IMR-90 (cell line): ENCODE results near the gene ARHGAP11A. TPM values are rescaled to one million over a fixed set of nuclear protein-coding genes. Genes with fewer than 3 reads are reported as not detected.

ENCODE experiments used
- ATAC-seq: fragments of 200-7000 bp; cut with Tn5 transposase; 2 replicates; pipeline ENCODE4 v1.9.1; 2020; ENCODE audit warnings: low read depth, mild to moderate bottlenecking, moderate library complexity
- BruUV-seq: library from RNA; stranded (reverse); fragments of 400-500 nt; replicated peaks from 2 replicates; lab custom pipeline; 2021; lab: Mats Ljungman, UMichigan
- CTCF ChIA-PET: fragments of 300-600 bp; formaldehyde crosslinking; extraction: SDS; loops from one replicate; lab custom pipeline; 2021; ENCODE audit warnings: antibody characterized with exemption; lab: Yijun Ruan, JAX
- POLR2A ChIA-PET: fragments of 300-600 bp; sonication (Branson Sonifier 250); formaldehyde crosslinking; loops from one replicate; lab custom pipeline; 2022; ENCODE audit warnings: antibody characterized with exemption; ENCODE audit not compliant: unreplicated experiment; lab: Charles Lee
- DNase-seq: peaks from one replicate; pipeline ENCODE4 v3.0.0; 2013
- H2AFZ ChIP-seq: replicated peaks from 2 replicates; pipeline ENCODE3; 2013; ENCODE audit warnings: low read length, mild to moderate bottlenecking; ENCODE audit not compliant: poor library complexity
- H2AK5ac ChIP-seq: 2 replicates; pipeline ENCODE4 v1.6.1; 2013; ENCODE audit warnings: low read depth, low read length, inconsistent platforms
- H2AK9ac ChIP-seq: replicated peaks from 2 replicates; pipeline ENCODE3; 2013; ENCODE audit warnings: mild to moderate bottlenecking, low read depth, low read length, moderate library complexity; ENCODE audit not compliant: poor library complexity
- H2BK120ac ChIP-seq: 2 replicates; pipeline ENCODE4 v1.6.1; 2013; ENCODE audit warnings: low read depth, low read length, inconsistent platforms
- H2BK15ac ChIP-seq: 3 replicates; pipeline ENCODE4 v1.6.1; 2013; ENCODE audit warnings: low read depth, low read length, inconsistent platforms
- H2BK20ac ChIP-seq: 2 replicates; pipeline ENCODE4 v1.6.1; 2013; ENCODE audit warnings: low read depth, mild to moderate bottlenecking, inconsistent platforms, low read length, moderate library complexity
- H2BK5ac ChIP-seq: 2 replicates; pipeline ENCODE4 v1.6.1; 2013; ENCODE audit warnings: mild to moderate bottlenecking, low read depth, low read length, inconsistent platforms; ENCODE audit not compliant: poor library complexity, severe bottlenecking
- H3K14ac ChIP-seq: replicated peaks from 2 replicates; pipeline ENCODE4 v1.6.1; 2013; ENCODE audit warnings: low read depth, low read length, inconsistent platforms
- H3K18ac ChIP-seq: 2 replicates; pipeline ENCODE4 v1.6.1; 2013; ENCODE audit warnings: low read depth, low read length, control low read depth
- H3K23ac ChIP-seq: 2 replicates; pipeline ENCODE4 v1.6.1; 2013; ENCODE audit warnings: low read depth, low read length, inconsistent platforms
- H3K27ac ChIP-seq: 2 replicates; pipeline ENCODE4 v1.5.1; 2013; ENCODE audit warnings: mild to moderate bottlenecking, control low read depth, low read length; ENCODE audit not compliant: insufficient read depth
- H3K27me3 ChIP-seq: 2 replicates; pipeline ENCODE4 v1.6.1; 2013; ENCODE audit warnings: low read length; ENCODE audit not compliant: control insufficient read depth, insufficient read depth
- H3K36me3 ChIP-seq: 2 replicates; pipeline ENCODE4 v1.6.1; 2013; ENCODE audit warnings: low read length, mixed read lengths; ENCODE audit not compliant: control insufficient read depth, insufficient read depth
- H3K4ac ChIP-seq: 2 replicates; pipeline ENCODE4 v1.6.1; 2013; ENCODE audit warnings: low read depth, low read length, inconsistent platforms
- H3K4me1 ChIP-seq: 2 replicates; pipeline ENCODE4 v1.6.1; 2013; ENCODE audit warnings: low read length, mixed read lengths; ENCODE audit not compliant: control insufficient read depth, insufficient read depth
- H3K4me2 ChIP-seq: 2 replicates; pipeline ENCODE4 v1.6.1; 2013; ENCODE audit warnings: low read depth, mild to moderate bottlenecking, control low read depth, low read length, moderate library complexity
- H3K4me3 ChIP-seq: 2 replicates; pipeline ENCODE4 v1.5.1; 2013; ENCODE audit warnings: low read depth, mild to moderate bottlenecking, control low read depth, low read length, moderate library complexity; ENCODE audit not compliant: insufficient read depth
- H3K56ac ChIP-seq: 2 replicates; pipeline ENCODE4 v1.6.1; 2013; ENCODE audit warnings: low read length, inconsistent platforms; ENCODE audit not compliant: insufficient read depth; ENCODE audit errors: extremely low read depth
- H3K79me1 ChIP-seq, 2 experiments: 2 replicates each; pipeline ENCODE4 v1.6.1; 2013; ENCODE audit warnings: low read length in 2 of 2, inconsistent platforms in 1 of 2, low read depth in 1 of 2
- H3K9ac ChIP-seq: 2 replicates; pipeline ENCODE4 v1.6.1; 2013; ENCODE audit warnings: low read depth, low read length, control low read depth
- H3K9me1 ChIP-seq: 2 replicates; pipeline ENCODE4 v1.6.1; 2013; ENCODE audit warnings: low read length, inconsistent platforms; ENCODE audit not compliant: insufficient read depth
- H3K9me3 ChIP-seq: 2 replicates; pipeline ENCODE4 v1.6.1; 2013; ENCODE audit warnings: low read length; ENCODE audit not compliant: control insufficient read depth, insufficient read depth
- H4K20me1 ChIP-seq: 2 replicates; pipeline ENCODE4 v1.6.1; 2013; ENCODE audit warnings: low read length, inconsistent platforms; ENCODE audit not compliant: insufficient read depth
- H4K5ac ChIP-seq: 2 replicates; pipeline ENCODE4 v1.6.1; 2013; ENCODE audit warnings: mild to moderate bottlenecking, low read depth, low read length, control low read depth
- H4K8ac ChIP-seq, 2 experiments: 2 replicates each; pipeline ENCODE4 v1.6.1; 2013; ENCODE audit warnings: low read depth in 2 of 2, low read length in 2 of 2, control low read depth in 1 of 2, inconsistent platforms in 1 of 2
- H4K91ac ChIP-seq: 2 replicates; pipeline ENCODE4 v1.6.1; 2013; ENCODE audit warnings: low read depth, low read length, inconsistent platforms; ENCODE audit not compliant: insufficient read depth
- CEBPB ChIP-seq: IDR thresholded peaks from 2 replicates; pipeline ENCODE4 v1.6.1; 2012; ENCODE audit warnings: low read depth, low read length, improper control_type of control experiment
- CTCF ChIP-seq: conservative IDR thresholded peaks from 2 replicates; pipeline ENCODE4 v1.5.1; 2012; ENCODE audit warnings: mild to moderate bottlenecking, low read depth, low read length, improper control_type of control experiment
- POLR2A ChIP-seq: IDR thresholded peaks from 2 replicates; pipeline ENCODE4 v1.6.1; 2012; ENCODE audit warnings: mild to moderate bottlenecking, low read depth, low read length
- RAD21 ChIP-seq: IDR thresholded peaks from 2 replicates; pipeline ENCODE4 v1.6.1; 2012; ENCODE audit warnings: low read length, improper control_type of control experiment
- SMC3 ChIP-seq: fragments of 150-350 bp; IDR thresholded peaks from 2 replicates; pipeline ENCODE4 v1.6.1; 2016; ENCODE audit warnings: low read depth, mild to moderate bottlenecking, antibody characterized with exemption, low read length, moderate library complexity
- USF2 ChIP-seq: fragments of 150-350 bp; IDR thresholded peaks from 2 replicates; pipeline ENCODE4 v1.6.1; 2017; ENCODE audit warnings: mild to moderate bottlenecking, antibody characterized with exemption, low read length, low read depth
- WGBS, 2 experiments: methylation state at CpG; one replicate each; pipeline versions ENCODE4 v1.1.5 to v1.1.7; 2013; ENCODE audit warnings: missing lambda C conversion rate in 2 of 2; ENCODE audit not compliant: insufficient read length in 1 of 2; ENCODE audit errors: extremely low coverage in 2 of 2; 5-methylcytosine and 5-hydroxymethylcytosine counted together
- dilution Hi-C: fragments of 300-500 bp; cut with HindIII; formaldehyde crosslinking; loops from one replicate; pipeline ENCODE4 v1.14.3; 2018; ENCODE audit warnings: low sequenced_read_pairs; ENCODE audit not compliant: unreplicated experiment
- in situ Hi-C: fragments of 300-500 bp; cut with MboI; formaldehyde crosslinking; loops from 3 replicates; pipeline ENCODE4 v1.14.3; 2019; ENCODE audit warnings: low sequenced_read_pairs, inconsistent platforms, mixed read lengths
- intact Hi-C: fragments of 100-400 bp; cut with micrococcal nuclease; formaldehyde crosslinking; loops from 2 replicates; pipeline ENCODE4 v1.10.0; 2022
- polyA plus RNA-seq, 3 experiments: library from polyadenylated mRNA; depleted of rRNA; stranded (reverse); fragments of >200 nt; gene quantifications; 2 replicates each; pipeline ENCODE4 v1.2.3, GENCODE V29; 2012; ENCODE audit warnings: low replicate concordance in 1 of 3
- total RNA-seq: library from RNA; depleted of rRNA; stranded (reverse); fragments of >200 nt; gene quantifications from 2 replicates; pipeline ENCODE4 v1.2.3, GENCODE V29; 2012

The ARHGAP11A gene
- total and polyA plus RNA-seq, 2 of the 4 experiments (the other 2 are of a cell fraction) = 9.9 to 29.0 TPM

- TF ChIP-seq USF2 (no peak), POLR2A (no peak)
Measured at GRCh38 chr15:32649342-32649741, 34.0 kb downstream of the ARHGAP11A start (continued).

GRCh38 chr15:32651229-32651837, 36.0 kb downstream of the ARHGAP11A start:
- H2AK9ac ChIP-seq = no peak overlapping the region
- peak overlapping the region; percentile 11 for H2AFZ ChIP-seq
- ChIA-PET CTCF (interaction anchor here (0.6 to 3.5 kb wide), 10 partner anchors 11 to 481 kb away, joined by 3 to 24 read pairs (median 3); partner anchors contain the start of gene SCG5), POLR2A (no interaction called here)
- peak overlapping the region; percentile 55 for H2BK5ac ChIP-seq
- H3K27me3 ChIP-seq = no peaks in the 10 kb centered on the region
- H3K56ac ChIP-seq = no peak overlapping the region
- peak; percentile 97 for ATAC-seq
- 71% methylated on average over 2 of the region's 6 CpGs; no CpG with 5 or more reads in 1 of the 2 experiments for WGBS, 2 experiments
- peak overlapping the region; percentile 70; the same call in 2 of the 3 replicates for H2BK15ac ChIP-seq
- H4K8ac ChIP-seq = peak overlapping the region in 1 of 2 experiments; percentile 53; a peak in 1 of 4 replicates
- no peak overlapping the region for H3K9ac ChIP-seq
- DNase-seq = peak; percentile 73
- no peaks in the 10 kb centered on the region for H4K20me1 ChIP-seq
- 0 out of 2 replicates have a peak overlapping the region, but pooled peaks have one; percentile 31 for H4K91ac ChIP-seq
- no TSS peak for BruUV-seq
- no peaks in the 10 kb centered on the region for H3K36me3 ChIP-seq
- H3K9me1 ChIP-seq = no peaks in the 10 kb centered on the region; the same call in 1 of the 2 replicates
- TF ChIP-seq CTCF (peak; percentile 92), RAD21 (peak; percentile 91), SMC3 (peak; percentile 83), CEBPB (no peak)
- H3K4me2 ChIP-seq = no peak overlapping the region
- H2AK5ac ChIP-seq = peak overlapping the region; percentile 81
- no peak overlapping the region for H3K27ac ChIP-seq
- H3K23ac ChIP-seq = 0 out of 2 replicates have a peak overlapping the region, but pooled peaks have one; percentile 10
- H3K18ac ChIP-seq = peak overlapping the region; percentile 16; the same call in 1 of the 2 replicates
- peaks cover 4% of the 10 kb centered on the region; the same call in 1 of the 2 replicates for H3K4me1 ChIP-seq
- in situ Hi-C loops = no loop called here
- no peak overlapping the region for H3K4me3 ChIP-seq
- no peaks in the 10 kb centered on the region for H3K9me3 ChIP-seq
- intact Hi-C loops = loop anchor here (5.0 kb wide), 2 partner anchors 436 to 481 kb away; no protein-coding TSS in a partner anchor
- H3K79me1 ChIP-seq = peaks cover 6 to 21% of the 10 kb centered on the region in 2 experiments; a peak in 2 of 4 replicates
- H3K14ac ChIP-seq = peak overlapping the region; percentile 60; the same call in 1 of the 2 replicates
- 0 out of 2 replicates have a peak overlapping the region, but pooled peaks have one; percentile 18 for H4K5ac ChIP-seq
- H2BK20ac ChIP-seq = peak overlapping the region; percentile 38
- dilution Hi-C loops = no loop called here
- H2BK120ac ChIP-seq = peak overlapping the region; percentile 77
- H3K4ac ChIP-seq = peak overlapping the region; percentile 57; the same call in 1 of the 2 replicates
